ENCODE measurements around the gene CYP2W1. TPM values are rescaled to one million over a fixed set of nuclear protein-coding genes. Genes with fewer than 3 reads are reported as not detected.

CYP2W1 gene
- total and polyA plus RNA-seq, 3 experiments from 2014 or later: not detected

DNA sequence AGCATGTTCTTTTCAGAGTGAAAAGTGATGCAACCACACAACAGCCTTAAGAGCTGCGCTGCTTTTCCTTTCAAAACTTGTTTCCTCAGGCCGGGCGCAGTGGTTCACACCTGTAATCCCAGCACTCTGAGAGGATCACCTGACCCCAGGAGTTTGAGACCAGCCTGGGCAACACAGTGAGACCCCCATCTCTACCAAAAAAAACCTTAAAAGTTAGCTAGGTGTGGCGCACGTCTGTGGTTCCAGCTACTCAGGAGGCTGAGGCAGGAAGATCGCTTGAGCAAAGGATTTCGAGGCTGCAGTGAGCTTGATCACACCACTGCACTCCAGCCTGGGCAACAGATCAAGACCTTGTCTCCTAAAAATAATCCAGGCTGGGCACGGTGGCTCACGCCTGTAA lies 9.7 kb upstream of the CYP2W1 start:
- Histone ChIP-seq H3K27me3 (ENCODE audit: insufficient read depth, low read length, poor library complexity, severe bottlenecking) (no peaks in the 10 kb centered on the region), H3K27ac (ENCODE audit: low read depth, low read length) (no peak overlapping the region), H3K4me3 (ENCODE audit: low read length) (no peak overlapping the region), H3K4me1 (ENCODE audit: insufficient read depth, low read length) (peaks cover 29% of the 10 kb centered on the region), H3K9me3 (ENCODE audit: low read length) (no peaks in the 10 kb centered on the region), H3K36me3 (ENCODE audit: insufficient read depth, low read length) (peaks cover 29% of the 10 kb centered on the region)
- H3K9me3 Mint-ChIP-seq: no peaks in the 10 kb centered on the region
- no peak for DNase-seq
- peak overlapping the region in 6 of 8 donors; percentile 10 to 74 (median 37) for H3K27ac Mint-ChIP-seq
- no peaks in the 10 kb centered on the region for H3K27me3 Mint-ChIP-seq
- H3K4me3 Mint-ChIP-seq: peak overlapping the region; percentile 11 to 93 (median 45)
- H3K36me3 Mint-ChIP-seq: peaks cover 0 to 47% (median 5%) of the 10 kb centered on the region in 3 donors
- ChIA-PET POLR2A (interaction anchor here (0.5 kb wide), 1 partner anchor 14 kb away, joined by 3 read pairs; no protein-coding TSS in a partner anchor), CTCF (interaction anchor here (1.0 to 6.9 kb wide), 7 partner anchors 14 to 203 kb away, joined by 3 to 43 read pairs (median 4); partner anchors contain the start of gene GPR146)
- H3K4me1 Mint-ChIP-seq: peaks cover 28 to 36% (median 35%) of the 10 kb centered on the region in 3 donors

- H3K27ac ChIP-seq (ENCODE audit: low read depth, low read length): peak overlapping the region; percentile 16
- peak in 1 of 5 donors; percentile 28 for DNase-seq
- peaks cover 0 to 38% (median 5%) of the 10 kb centered on the region in 3 donors for H3K36me3 Mint-ChIP-seq
Measured at GRCh38 chr7:974172-974571, 8.8 kb upstream of the CYP2W1 start.

GRCh38 chr7:974820-975681 lies 7.9 kb upstream of the CYP2W1 start, which contains the start of gene COX19:
Gene COX19 (minus strand): TSS chr7:975549. CDS start chr7:975509, 40 bp downstream.
- Mint-ChIP-seq H3K36me3 (peaks cover 0 to 31% (median 5%) of the 10 kb centered on the region in 3 donors), H3K4me1 (peaks cover 28 to 36% (median 35%) of the 10 kb centered on the region in 3 donors), H3K4me3 (peak within 1 kb of the TSS; percentile 90 to 97 (median 93)), H3K9me3 (no peaks in the 10 kb centered on the region), H3K27ac (peak within 1 kb of the TSS; percentile 90 to 98 (median 96)), H3K27me3 (peaks cover 0 to 2% of the 10 kb centered on the region in 2 donors)
- CTCF ChIA-PET: interaction anchor here (0.6 to 6.9 kb wide), 5 partner anchors 15 to 91 kb away, joined by 3 to 43 read pairs (median 4); no protein-coding TSS in a partner anchor
- H3K27me3 ChIP-seq (ENCODE audit: insufficient read depth, low read length, poor library complexity, severe bottlenecking): no peaks in the 10 kb centered on the region
- peaks cover 23% of the 10 kb centered on the region for H3K36me3 ChIP-seq (ENCODE audit: insufficient read depth, low read length)
- H3K4me1 ChIP-seq (ENCODE audit: insufficient read depth, low read length): peaks cover 29% of the 10 kb centered on the region
- peak within 1 kb of the TSS; percentile 87 for H3K27ac ChIP-seq (ENCODE audit: low read depth, low read length)
- POLR2A ChIA-PET: interaction anchor here (1.2 to 1.9 kb wide), 6 partner anchors 50 to 100 kb away, joined by 3 to 10 read pairs (median 4); no protein-coding TSS in a partner anchor
- no peaks in the 10 kb centered on the region for H3K9me3 ChIP-seq (ENCODE audit: low read length)
- peak; percentile 84 to 91 (median 86) for DNase-seq
- H3K4me3 ChIP-seq (ENCODE audit: low read length): peak within 1 kb of the TSS; percentile 79

More at GRCh38 chr7:974172-974571, 8.8 kb upstream of the CYP2W1 start:
- Mint-ChIP-seq H3K27me3 (peaks cover 0 to 2% of the 10 kb centered on the region in 2 donors), H3K4me1 (peaks cover 28 to 36% (median 35%) of the 10 kb centered on the region in 3 donors), H3K9me3 (no peaks in the 10 kb centered on the region), H3K27ac (peak overlapping the region; percentile 90 to 98 (median 96)), H3K4me3 (peak overlapping the region; percentile 90 to 97 (median 93))
- Histone ChIP-seq H3K4me1 (ENCODE audit: insufficient read depth, low read length) (peaks cover 29% of the 10 kb centered on the region), H3K9me3 (ENCODE audit: low read length) (no peaks in the 10 kb centered on the region), H3K4me3 (ENCODE audit: low read length) (peak overlapping the region; percentile 79), H3K36me3 (ENCODE audit: insufficient read depth, low read length) (peaks cover 23% of the 10 kb centered on the region), H3K27me3 (ENCODE audit: insufficient read depth, low read length, poor library complexity, severe bottlenecking) (no peaks in the 10 kb centered on the region)
- ChIA-PET POLR2A (interaction anchor here (0.6 to 1.9 kb wide), 4 partner anchors 51 to 525 kb away, joined by 3 to 10 read pairs (median 4); no protein-coding TSS in a partner anchor), CTCF (interaction anchor here (0.7 to 6.9 kb wide), 6 partner anchors 15 to 202 kb away, joined by 3 to 43 read pairs (median 4); no protein-coding TSS in a partner anchor)

DNA sequence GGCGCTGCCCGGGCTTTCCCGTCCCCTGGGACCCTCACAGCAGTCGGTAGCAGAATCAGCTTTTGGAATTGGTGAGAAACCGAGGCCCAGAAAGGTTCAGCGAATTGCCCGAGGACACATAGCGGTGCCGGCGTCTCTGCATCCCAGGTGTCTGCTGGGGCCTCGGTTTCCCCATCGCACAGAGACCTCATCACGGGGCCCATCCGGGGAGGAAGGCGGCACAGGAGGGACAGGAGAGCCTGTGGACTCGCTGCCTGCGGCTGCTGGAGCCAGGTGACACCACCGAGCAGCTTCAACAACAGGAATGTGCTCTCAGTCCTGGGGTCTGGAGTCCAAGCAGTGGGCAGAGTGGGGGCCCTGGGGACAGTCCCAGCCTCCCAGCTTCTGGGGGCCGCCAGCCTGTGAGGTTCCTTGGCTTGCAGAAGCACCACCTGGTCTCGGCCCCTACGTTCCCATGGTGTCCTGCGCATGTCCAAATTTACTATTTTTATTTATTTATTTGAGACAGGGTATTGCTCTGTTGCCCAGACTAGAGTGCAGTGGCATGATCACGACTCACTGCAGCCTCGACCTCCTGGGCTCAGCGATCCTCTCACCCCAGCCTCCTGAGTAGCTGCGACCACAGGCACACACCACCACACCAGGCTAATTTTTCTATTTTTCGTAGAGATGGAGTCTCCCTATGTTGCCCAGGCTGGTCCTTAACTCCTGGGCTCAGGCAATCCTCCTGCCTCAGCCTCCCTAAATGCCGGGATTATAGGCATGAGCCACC lies 7.1 kb upstream of the CYP2W1 start:
- DNase-seq: no peak
- Mint-ChIP-seq H3K36me3 (peaks cover 0 to 26% (median 4%) of the 10 kb centered on the region in 3 donors), H3K27me3 (peaks cover 0 to 2% of the 10 kb centered on the region in 2 donors), H3K4me3 (peak overlapping the region; percentile 90 to 97 (median 93)), H3K27ac (peak overlapping the region in 5 of 8 donors; percentile 26 to 98 (median 56)), H3K9me3 (no peaks in the 10 kb centered on the region), H3K4me1 (peaks cover 28 to 33% (median 32%) of the 10 kb centered on the region in 3 donors)
- POLR2A ChIA-PET: interaction anchor here (1.2 to 1.9 kb wide), 6 partner anchors 51 to 101 kb away, joined by 3 to 10 read pairs (median 4); no protein-coding TSS in a partner anchor
- peaks cover 19% of the 10 kb centered on the region for H3K36me3 ChIP-seq (ENCODE audit: insufficient read depth, low read length)
- H3K27ac ChIP-seq (ENCODE audit: low read depth, low read length): no peak overlapping the region
- no peaks in the 10 kb centered on the region for H3K27me3 ChIP-seq (ENCODE audit: insufficient read depth, low read length, poor library complexity, severe bottlenecking)
- no peaks in the 10 kb centered on the region for H3K9me3 ChIP-seq (ENCODE audit: low read length)
- H3K4me3 ChIP-seq (ENCODE audit: low read length): no peak overlapping the region
- peaks cover 29% of the 10 kb centered on the region for H3K4me1 ChIP-seq (ENCODE audit: insufficient read depth, low read length)
- CTCF ChIA-PET: interaction anchor here (3.5 to 6.9 kb wide), 2 partner anchors 18 to 90 kb away, joined by 15 to 43 read pairs; no protein-coding TSS in a partner anchor

DNA sequence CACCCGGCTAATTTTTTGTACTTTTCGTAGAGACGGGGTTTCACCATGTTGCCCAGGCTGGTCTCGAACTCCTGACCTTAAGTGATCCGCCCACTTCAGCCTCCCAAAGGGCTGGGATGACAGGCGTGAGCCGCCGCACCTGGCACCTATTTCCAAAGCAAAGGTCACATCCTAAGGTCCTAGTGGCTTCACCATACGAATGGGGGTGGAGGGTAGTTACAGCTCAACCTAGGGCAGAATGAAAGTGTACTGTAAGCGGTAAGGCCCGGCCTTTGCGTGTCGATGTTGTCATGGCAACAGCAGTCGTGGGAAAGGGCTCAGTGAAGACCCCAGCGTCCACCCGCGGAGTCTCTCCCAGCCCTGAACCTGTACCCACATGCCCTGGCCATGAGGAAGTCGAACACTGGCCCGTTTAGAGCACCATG lies 6.1 kb upstream of the CYP2W1 start:
- no peaks in the 10 kb centered on the region for H3K27me3 ChIP-seq (ENCODE audit: insufficient read depth, low read length, poor library complexity, severe bottlenecking)
- H3K4me1 Mint-ChIP-seq: peaks cover 22 to 26% (median 25%) of the 10 kb centered on the region in 3 donors

GRCh38 chr7:977326-978048 lies 5.5 kb upstream of the CYP2W1 start:
- Histone ChIP-seq H3K36me3 (ENCODE audit: insufficient read depth, low read length) (peaks cover 5% of the 10 kb centered on the region), H3K27me3 (ENCODE audit: insufficient read depth, low read length, poor library complexity, severe bottlenecking) (no peaks in the 10 kb centered on the region), H3K4me3 (ENCODE audit: low read length) (no peak overlapping the region), H3K4me1 (ENCODE audit: insufficient read depth, low read length) (peaks cover 24% of the 10 kb centered on the region), H3K27ac (ENCODE audit: low read depth, low read length) (no peak overlapping the region), H3K9me3 (ENCODE audit: low read length) (no peaks in the 10 kb centered on the region)
- Mint-ChIP-seq H3K27ac (peak overlapping the region in 1 of 8 donors; percentile 11), H3K4me1 (peaks cover 17 to 20% (median 19%) of the 10 kb centered on the region in 3 donors), H3K9me3 (no peaks in the 10 kb centered on the region), H3K27me3 (peaks cover 0 to 2% of the 10 kb centered on the region in 2 donors), H3K36me3 (peaks cover 0 to 14% (median 0%) of the 10 kb centered on the region in 3 donors), H3K4me3 (peak overlapping the region in 2 of 7 donors; percentile 42 to 66)
- no peak for DNase-seq
- ChIA-PET POLR2A (no interaction called here), CTCF (interaction anchor here (1.1 to 6.9 kb wide), 2 partner anchors 16 to 198 kb away, joined by 3 to 43 read pairs; no protein-coding TSS in a partner anchor)

More for the DNA sequence above, 6.1 kb upstream of the CYP2W1 start:
- DNase-seq: no peak
- POLR2A ChIA-PET: no interaction called here
- Histone ChIP-seq H3K4me3 (ENCODE audit: low read length) (no peak overlapping the region), H3K9me3 (ENCODE audit: low read length) (no peaks in the 10 kb centered on the region), H3K27ac (ENCODE audit: low read depth, low read length) (no peak overlapping the region), H3K4me1 (ENCODE audit: insufficient read depth, low read length) (peaks cover 28% of the 10 kb centered on the region), H3K36me3 (ENCODE audit: insufficient read depth, low read length) (peaks cover 11% of the 10 kb centered on the region)
- peak overlapping the region in 3 of 7 donors; percentile 48 to 97 (median 93) for H3K4me3 Mint-ChIP-seq
- peaks cover 0 to 19% (median 0%) of the 10 kb centered on the region in 3 donors for H3K36me3 Mint-ChIP-seq
- peaks cover 0 to 2% of the 10 kb centered on the region in 2 donors for H3K27me3 Mint-ChIP-seq
- CTCF ChIA-PET: interaction anchor here (6.9 kb wide), 1 partner anchor 17 kb away, joined by 43 read pairs; no protein-coding TSS in a partner anchor
- H3K9me3 Mint-ChIP-seq: no peaks in the 10 kb centered on the region
- peak overlapping the region in 1 of 8 donors; percentile 66 for H3K27ac Mint-ChIP-seq

All from CD8-positive, alpha-beta memory T cell (primary cell).